Keratinocyte (primary cell): ENCODE data around the gene PIP4P1. TPM values are rescaled to one million over a fixed set of nuclear protein-coding genes. Genes with fewer than 3 reads are reported as not detected.

Experiments used
- DNase-seq: peaks from one replicate; pipeline ENCODE4 v3.0.0-alpha.2; 2011; ENCODE audit warnings: low read depth, missing footprints, low spot score
- FAIRE-seq: peaks from 2 replicates; lab custom pipeline; 2011; peaks lifted over from hg19 to GRCh38; lab: Jason Lieb, UNC
- H2AFZ ChIP-seq: 2 replicates; pipeline ENCODE4 v1.6.0; 2012; ENCODE audit warnings: low read length, control low read depth, inconsistent platforms; ENCODE audit not compliant: control insufficient read depth
- H3K27ac ChIP-seq: 2 replicates; pipeline ENCODE4 v1.5.1; 2011; ENCODE audit warnings: low read length; ENCODE audit not compliant: control insufficient read depth, insufficient read depth
- H3K27me3 ChIP-seq: 3 replicates; pipeline ENCODE4 v1.6.0; 2011; ENCODE audit warnings: low read length; ENCODE audit not compliant: control insufficient read depth, insufficient read depth; ENCODE audit errors: extremely low read depth
- H3K36me3 ChIP-seq, 2 experiments: 2 replicates in 1 of 2; 3 replicates in 1 of 2; pipeline ENCODE4 v1.5.1; 2011; ENCODE audit warnings: low read length in 2 of 2, mild to moderate bottlenecking in 1 of 2; ENCODE audit not compliant: control insufficient read depth in 2 of 2, insufficient read depth in 2 of 2; ENCODE audit errors: extremely low read depth in 1 of 2
- H3K4me1 ChIP-seq: 3 replicates; pipeline ENCODE4 v1.5.1; 2011; ENCODE audit warnings: low read length; ENCODE audit not compliant: control insufficient read depth, insufficient read depth; ENCODE audit errors: extremely low read depth
- H3K4me2 ChIP-seq: 3 replicates; pipeline ENCODE4 v1.6.0; 2011; ENCODE audit warnings: low read depth, low read length; ENCODE audit not compliant: control insufficient read depth, insufficient read depth; ENCODE audit errors: extremely low read depth
- H3K4me3 ChIP-seq, 3 experiments: fragments of 200-600 bp in 1 of 3; sonication (generic) in 1 of 3; 2 replicates in 2 of 3; 3 replicates in 1 of 3; pipeline ENCODE4 v1.5.1; 2011 to 2016; ENCODE audit warnings: low read length in 3 of 3, mild to moderate bottlenecking in 3 of 3, control low read depth in 2 of 3, inconsistent platforms in 1 of 3, low read depth in 1 of 3, mixed read lengths in 1 of 3, mixed run types in 1 of 3, moderate library complexity in 1 of 3; ENCODE audit not compliant: control insufficient read depth in 2 of 3, insufficient read depth in 2 of 3; ENCODE audit errors: extremely low read depth in 1 of 3
- H3K79me2 ChIP-seq: 2 replicates; pipeline ENCODE4 v1.6.0; 2012; ENCODE audit warnings: low read length; ENCODE audit not compliant: control insufficient read depth, insufficient read depth
- H3K9ac ChIP-seq: 3 replicates; pipeline ENCODE4 v1.6.0; 2011; ENCODE audit warnings: low read length; ENCODE audit not compliant: control insufficient read depth, insufficient read depth; ENCODE audit errors: extremely low read depth
- H3K9me1 ChIP-seq: 3 replicates; pipeline ENCODE4 v1.6.0; 2011; ENCODE audit warnings: low read length; ENCODE audit not compliant: control insufficient read depth, insufficient read depth; ENCODE audit errors: extremely low read depth
- H3K9me3 ChIP-seq: 2 replicates; pipeline ENCODE4 v1.5.1; 2012; ENCODE audit warnings: low read depth, low read length; ENCODE audit not compliant: control insufficient read depth
- H4K20me1 ChIP-seq: 3 replicates; pipeline ENCODE4 v1.6.0; 2011; ENCODE audit warnings: low read length; ENCODE audit not compliant: control insufficient read depth, insufficient read depth; ENCODE audit errors: extremely low read depth
- CTCF ChIP-seq, 3 experiments: IDR thresholded peaks in 1 of 3; conservative IDR thresholded peaks in 1 of 3; optimal IDR thresholded peaks in 1 of 3; 2 replicates in 2 of 3; 3 replicates in 1 of 3; pipeline versions ENCODE3 to v1.5.1; 2011; ENCODE audit warnings: low read length in 3 of 3, mild to moderate bottlenecking in 3 of 3, moderate library complexity in 2 of 3, control low read depth in 1 of 3, inconsistent platforms in 1 of 3; ENCODE audit not compliant: insufficient read depth in 2 of 3; ENCODE audit errors: extremely low read depth in 1 of 3
- EZH2 ChIP-seq: IDR thresholded peaks from one replicate; pipeline ENCODE4 v1.6.1; 2012; ENCODE audit warnings: inconsistent platforms, mild to moderate bottlenecking, low read length, moderate library complexity
- dilution Hi-C: fragments of 300-500 bp; cut with MboI; formaldehyde crosslinking; loops from one replicate; pipeline ENCODE4 v1.7.0; 2020; ENCODE audit warnings: low sequenced_read_pairs; ENCODE audit not compliant: extremely low pct_ligation_motif_present
- polyA plus RNA-seq, 5 experiments: library from polyadenylated mRNA; depleted of rRNA in 3 of 5; stranded (reverse) in 3 of 5; stranded (forward) in 1 of 5; unstranded in 1 of 5; fragments of >200 nt; gene quantifications; 1 replicate in 1 of 5; 2 replicates in 3 of 5; 3 replicates in 1 of 5; pipeline versions ENCODE4 v1.2.1 to v1.2.3, GENCODE V29; 2011 to 2012; ENCODE audit warnings: missing spikeins in 2 of 5, low read depth in 1 of 5, low replicate concordance in 1 of 5

Gene PIP4P1
- polyA plus RNA-seq, 1 donor (not counting 4 experiments of a cell fraction or from before 2014, with no cell fraction given) = 35.6 TPM

GRCh38 chr14:20499108-20499507 is 37.9 kb upstream of the PIP4P1 start:
- no peak overlapping the region for H2AFZ ChIP-seq
- dilution Hi-C loops = no loop called here
- no peaks in the 10 kb centered on the region for H3K9me3 ChIP-seq
- no peak overlapping the region for H3K4me2 ChIP-seq
- H3K4me1 ChIP-seq = peaks cover 22% of the 10 kb centered on the region
- H3K27ac ChIP-seq = no peak overlapping the region
- no peaks in the 10 kb centered on the region for H3K79me2 ChIP-seq
- H3K27me3 ChIP-seq = no peaks in the 10 kb centered on the region
- no peaks in the 10 kb centered on the region for H4K20me1 ChIP-seq
- H3K4me3 ChIP-seq = no peak overlapping the region
- no peak for TF ChIP-seq EZH2
- TF ChIP-seq CTCF (optimal IDR thresholded peaks at IDR 0.05 in 1 of 3, IDR thresholded peaks at IDR 0.05 in 1 of 3, conservative IDR thresholded peaks at IDR 0.05 in 1 of 3; ENCODE audit: extremely low read depth in 1 of 3, insufficient read depth in 2 of 3, low read length in 3 of 3) = no peak
- H3K9me1 ChIP-seq = no peaks in the 10 kb centered on the region
- H3K9ac ChIP-seq = no peak overlapping the region
- DNase-seq (no peak), FAIRE-seq (no peak)
- H3K36me3 ChIP-seq = no peaks in the 10 kb centered on the region

- Histone ChIP-seq H3K27me3 (no peaks in the 10 kb centered on the region), H3K4me1 (peaks cover 24% of the 10 kb centered on the region), H3K9me3 (no peaks in the 10 kb centered on the region), H3K36me3 (no peaks in the 10 kb centered on the region), H3K9me1 (no peaks in the 10 kb centered on the region), H3K4me3 (no peak overlapping the region), H3K9ac (no peak overlapping the region), H4K20me1 (no peaks in the 10 kb centered on the region), H3K27ac (no peak overlapping the region), H2AFZ (no peak overlapping the region), H3K79me2 (no peaks in the 10 kb centered on the region), H3K4me2 (no peak overlapping the region)
- DNase-seq (no peak), FAIRE-seq (no peak)
- no peak for TF ChIP-seq EZH2
- TF ChIP-seq CTCF (optimal IDR thresholded peaks at IDR 0.05 in 1 of 3, IDR thresholded peaks at IDR 0.05 in 1 of 3, conservative IDR thresholded peaks at IDR 0.05 in 1 of 3; ENCODE audit: extremely low read depth in 1 of 3, insufficient read depth in 2 of 3, low read length in 3 of 3) = no peak
- dilution Hi-C loops = no loop called here
These were observed 37.4 kb upstream of the PIP4P1 start for GRCh38 chr14:20498622-20499021.
